HG02840 (cell line): ENCODE measurements around the gene OR2G6.
A peak's percentile ranks its signal among the peaks of the same experiment; 100 is the strongest.
"Not testable (repeated sequence)": the region's sequence is repeated elsewhere in the genome, so short reads cannot be mapped to it uniquely, and the experiment has no call there.

Experiments
- ATAC-seq: cut with Tn5 transposase; IDR thresholded peaks from one replicate; pipeline ENCODE4 v1.9.1; 2021; ENCODE audit warnings: mild to moderate bottlenecking, moderate library complexity, moderate number of reproducible peaks; ENCODE audit not compliant: unreplicated experiment, low FRiP score

Gene OR2G6

DNA sequence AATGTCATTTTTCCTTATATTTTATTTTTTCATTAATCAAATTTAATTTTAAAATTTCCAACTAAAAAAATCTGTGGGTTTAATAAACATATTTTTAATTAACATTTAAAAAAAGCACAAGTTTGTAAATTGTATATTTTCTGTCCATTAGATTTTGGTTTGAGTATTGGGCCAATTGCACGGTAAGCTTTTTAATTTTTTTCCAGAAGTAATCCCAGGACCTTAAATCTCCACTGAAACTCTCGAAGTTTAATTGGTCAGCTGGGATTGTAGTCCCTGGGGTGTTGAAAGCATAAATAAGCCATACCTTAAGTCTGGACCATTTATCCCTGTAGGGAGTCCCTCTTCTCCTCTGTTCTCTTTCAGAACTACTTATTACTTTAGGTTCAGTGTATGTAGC, at the start of gene OR2G6:
Gene OR2G6 (plus strand): TSS at position 301 of the 400 bp plus-strand sequence. CDS start 13,574 bp downstream, outside the sequence.
- not testable (repeated sequence) for ATAC-seq

DNA sequence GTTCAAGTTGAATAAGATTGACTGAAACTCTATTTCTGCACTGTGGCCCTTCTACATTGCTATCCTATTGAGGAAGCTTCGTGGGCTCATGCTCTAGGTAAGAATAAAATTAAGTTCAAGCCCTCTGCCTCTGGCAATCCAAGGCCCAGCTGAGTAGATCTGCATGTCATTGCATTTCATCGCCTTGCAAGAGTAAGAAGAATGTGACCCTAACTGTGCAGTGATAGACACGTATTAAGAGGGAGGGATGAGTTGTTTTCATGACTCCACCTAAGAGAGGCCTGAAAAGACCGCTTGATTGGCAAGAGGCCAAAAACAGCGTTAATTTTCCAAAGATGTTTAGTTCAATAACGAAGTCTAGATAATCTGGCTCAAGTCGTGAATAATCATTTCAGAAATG, 48.8 kb upstream of the OR2G6 start:
- not testable (repeated sequence) for ATAC-seq

DNA sequence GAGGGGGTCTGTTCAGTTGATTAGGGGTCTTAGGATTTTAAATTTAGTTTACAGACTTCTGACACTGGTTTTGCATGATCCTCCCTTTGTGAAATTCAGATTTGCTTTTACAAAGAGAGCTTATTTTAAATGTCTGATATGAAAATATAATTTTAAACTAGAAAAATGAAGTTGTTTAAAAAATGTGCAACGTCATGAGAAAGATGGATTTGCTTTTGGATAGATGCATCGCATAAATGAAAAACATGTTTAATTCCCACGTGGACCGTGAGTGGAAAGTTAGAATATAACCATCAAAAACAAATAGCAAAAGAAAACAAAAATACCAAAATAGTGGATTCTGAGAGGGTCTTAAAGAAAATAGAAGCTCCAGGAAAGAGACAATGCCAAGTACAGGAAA, 36.7 kb upstream of the OR2G6 start:
- ATAC-seq: no peak

- ATAC-seq: not testable (repeated sequence)
These were observed 35.8 kb upstream of the OR2G6 start for GRCh38 chr1:248472111-248472510.

DNA sequence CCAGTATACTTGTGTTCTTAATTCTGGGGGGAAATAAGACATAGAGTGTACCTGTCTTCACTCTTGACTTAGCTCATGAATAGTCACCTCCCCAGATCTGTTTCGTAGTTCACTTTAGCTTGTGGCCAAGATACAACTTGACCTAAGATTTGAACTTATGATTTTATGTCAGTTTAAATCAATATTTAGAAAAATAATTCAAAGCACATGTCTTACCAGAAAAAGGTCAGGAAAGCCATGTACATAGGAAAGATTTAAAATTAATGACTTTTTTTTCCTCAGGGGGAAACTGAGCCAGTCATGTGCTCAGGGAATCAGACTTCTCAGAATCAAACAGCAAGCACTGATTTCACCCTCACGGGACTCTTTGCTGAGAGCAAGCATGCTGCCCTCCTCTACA, 34.8 kb upstream of the OR2G6 start, which contains the start of gene OR2T3:
Gene OR2T3 (plus strand): TSS at position 301 of the 400 bp plus-strand sequence. CDS start 0 bp downstream, at position 301.
- not testable (repeated sequence) for ATAC-seq

DNA sequence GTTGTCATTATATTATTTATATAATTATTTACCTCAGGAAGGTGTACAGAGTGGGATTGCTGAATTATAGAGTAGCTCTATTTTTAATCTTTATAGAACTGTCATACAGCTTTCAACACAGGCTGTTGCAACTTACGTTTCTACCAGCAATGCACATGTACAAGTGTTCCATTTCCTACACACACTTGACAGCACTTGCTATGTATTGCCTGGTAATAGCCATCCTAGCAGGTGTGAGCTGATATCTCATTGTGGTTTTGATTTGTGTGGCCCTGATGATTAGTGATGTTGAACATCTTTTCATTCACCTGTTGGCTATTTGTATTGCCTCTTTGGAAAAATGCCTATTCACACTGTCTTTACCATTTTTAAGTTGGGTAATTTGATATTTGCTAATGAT, 32.2 kb upstream of the OR2G6 start:
- not testable (repeated sequence) for ATAC-seq

- peak; percentile 69 for ATAC-seq
These were observed 25.9 kb upstream of the OR2G6 start for GRCh38 chr1:248481686-248482579.

GRCh38 chr1:248488289-248488688, 19.6 kb upstream of the OR2G6 start, which contains the start of gene OR2T5:
OR2T5 (plus strand) TSS chr1:248488589; CDS start chr1:248488589, 0 bp downstream.
- ATAC-seq: not testable (repeated sequence)

DNA sequence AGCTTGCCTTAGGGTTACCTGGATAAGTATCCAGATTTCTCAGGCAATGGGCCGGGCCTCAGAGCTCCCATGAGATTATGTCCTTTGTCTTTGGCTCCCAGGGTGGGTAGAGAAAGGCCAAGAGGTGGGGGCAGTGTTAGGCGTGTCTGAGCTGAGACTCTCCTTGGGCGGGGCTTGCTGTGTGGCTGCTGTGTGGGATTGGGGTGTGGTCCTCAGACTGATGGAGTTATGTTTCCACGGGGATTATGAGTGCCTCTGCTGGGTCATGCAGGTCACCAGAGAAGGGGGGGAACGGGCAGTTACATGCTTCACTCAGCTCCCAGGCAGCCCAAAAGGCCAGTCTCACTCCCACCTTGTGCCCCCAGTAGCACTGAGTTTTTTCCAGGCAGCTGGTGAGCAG, 11.2 kb upstream of the OR2G6 start:
- not testable (repeated sequence) for ATAC-seq

- ATAC-seq: not testable (repeated sequence)
These were observed 7.4 kb upstream of the OR2G6 start for GRCh38 chr1:248500305-248501035.

DNA sequence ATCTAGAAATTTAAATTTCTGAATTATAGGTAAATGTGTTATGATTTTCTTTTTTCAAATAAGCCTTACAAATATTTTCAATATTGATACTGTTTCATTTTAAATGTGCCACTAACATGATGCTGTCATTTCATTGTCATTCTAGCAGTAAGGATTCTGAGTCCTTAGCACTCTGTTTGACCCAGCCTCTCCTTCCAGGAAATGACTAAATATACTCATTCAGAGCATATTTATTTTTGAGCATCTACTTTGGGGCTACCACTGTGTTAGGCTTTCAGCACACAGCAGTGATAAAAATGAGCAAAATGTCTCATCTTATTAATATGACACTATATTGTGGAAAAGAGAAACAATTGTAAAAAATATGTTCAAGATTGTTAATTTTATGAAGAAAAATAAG, 2.3 kb downstream of the OR2G6 start:
- ATAC-seq: not testable (repeated sequence)

DNA sequence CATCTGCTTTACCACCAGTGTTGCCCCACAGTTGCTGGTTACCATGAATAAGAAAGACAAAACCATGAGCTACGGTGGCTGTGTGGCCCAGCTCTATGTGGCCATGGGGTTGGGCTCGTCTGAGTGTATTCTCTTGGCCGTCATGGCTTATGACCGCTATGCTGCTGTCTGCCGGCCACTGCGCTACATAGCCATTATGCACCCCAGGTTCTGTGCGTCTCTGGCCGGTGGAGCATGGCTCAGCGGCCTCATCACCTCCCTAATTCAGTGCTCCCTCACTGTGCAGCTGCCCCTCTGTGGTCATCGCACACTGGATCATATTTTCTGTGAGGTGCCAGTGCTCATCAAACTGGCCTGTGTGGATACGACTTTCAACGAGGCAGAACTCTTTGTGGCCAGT, 14.0 kb downstream of the OR2G6 start:
- no peak for ATAC-seq

GRCh38 chr1:248537449-248537848, 29.6 kb downstream of the OR2G6 start:
- not testable (repeated sequence) for ATAC-seq

- not testable (repeated sequence) for ATAC-seq
These were observed 39.5 kb downstream of the OR2G6 start for GRCh38 chr1:248547383-248547782.

DNA sequence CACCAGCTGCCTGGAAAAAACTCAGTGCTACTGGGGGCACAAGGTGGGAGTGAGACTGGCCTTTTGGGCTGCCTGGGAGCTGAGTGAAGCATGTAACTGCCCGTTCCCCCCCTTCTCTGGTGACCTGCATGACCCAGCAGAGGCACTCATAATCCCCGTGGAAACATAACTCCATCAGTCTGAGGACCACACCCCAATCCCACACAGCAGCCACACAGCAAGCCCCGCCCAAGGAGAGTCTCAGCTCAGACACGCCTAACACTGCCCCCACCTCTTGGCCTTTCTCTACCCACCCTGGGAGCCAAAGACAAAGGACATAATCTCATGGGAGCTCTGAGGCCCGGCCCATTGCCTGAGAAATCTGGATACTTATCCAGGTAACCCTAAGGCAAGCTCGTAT, 43.2 kb downstream of the OR2G6 start:
- ATAC-seq: not testable (repeated sequence)

- ATAC-seq: not testable (repeated sequence)
These were observed 54.8 kb downstream of the OR2G6 start, which contains the start of gene OR2T29 for GRCh38 chr1:248562672-248563071. OR2T29 (minus strand) TSS chr1:248562772; CDS start chr1:248559491, 3,281 bp downstream.

- peak; percentile 81 for ATAC-seq
These were observed 57.9 kb downstream of the OR2G6 start for GRCh38 chr1:248565530-248566373.

DNA sequence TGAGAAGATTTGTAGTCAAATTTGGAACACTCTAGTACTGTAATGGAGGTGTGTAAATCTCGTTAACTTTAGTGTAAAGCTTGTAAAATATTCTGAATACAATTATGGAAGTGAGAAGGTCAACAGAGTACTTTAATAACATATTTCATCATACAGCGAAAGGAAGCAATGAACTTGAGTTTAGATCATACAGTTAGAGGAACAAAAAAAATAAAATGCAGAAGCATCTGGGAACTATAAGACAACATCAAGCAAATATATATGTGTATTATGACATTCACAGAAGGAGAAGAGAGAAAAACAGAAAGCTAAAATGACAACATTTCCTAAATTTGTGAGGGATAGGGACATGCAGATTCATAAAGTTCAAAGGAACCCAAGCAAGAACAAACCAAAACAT, 61.2 kb downstream of the OR2G6 start:
- not testable (repeated sequence) for ATAC-seq

DNA sequence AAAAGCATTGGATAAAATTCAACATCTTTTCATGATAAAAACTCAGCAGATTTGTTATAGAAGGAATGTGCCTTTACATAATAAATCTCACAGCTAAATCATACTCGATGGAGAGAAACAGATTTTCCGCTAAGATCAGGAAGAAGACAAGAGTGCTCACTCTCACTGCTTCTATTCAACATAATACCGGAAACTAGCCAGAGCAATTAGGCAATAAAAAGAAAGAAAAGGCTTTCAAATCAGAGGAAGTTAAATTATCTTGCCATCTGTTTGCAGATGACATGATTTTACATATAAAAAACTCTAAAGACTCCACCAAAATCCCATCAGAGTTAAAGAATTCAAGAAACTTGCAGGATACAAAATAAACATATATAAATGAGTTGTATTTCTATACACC, 62.9 kb downstream of the OR2G6 start:
- ATAC-seq: not testable (repeated sequence)

- ATAC-seq: peak; percentile 97
These were observed 64.2 kb downstream of the OR2G6 start for GRCh38 chr1:248572049-248572448.
